GM18499 (cell line): ENCODE results near the gene GLO1.
"Not testable (repeated sequence)": the region's sequence is repeated elsewhere in the genome, so short reads cannot be mapped to it uniquely, and the experiment has no call there.

Experiments used
- ATAC-seq: cut with Tn5 transposase; IDR thresholded peaks from one replicate; pipeline ENCODE4 v1.9.1; 2021; ENCODE audit warnings: moderate number of reproducible peaks; ENCODE audit not compliant: insufficient read depth, unreplicated experiment

GLO1 gene

DNA sequence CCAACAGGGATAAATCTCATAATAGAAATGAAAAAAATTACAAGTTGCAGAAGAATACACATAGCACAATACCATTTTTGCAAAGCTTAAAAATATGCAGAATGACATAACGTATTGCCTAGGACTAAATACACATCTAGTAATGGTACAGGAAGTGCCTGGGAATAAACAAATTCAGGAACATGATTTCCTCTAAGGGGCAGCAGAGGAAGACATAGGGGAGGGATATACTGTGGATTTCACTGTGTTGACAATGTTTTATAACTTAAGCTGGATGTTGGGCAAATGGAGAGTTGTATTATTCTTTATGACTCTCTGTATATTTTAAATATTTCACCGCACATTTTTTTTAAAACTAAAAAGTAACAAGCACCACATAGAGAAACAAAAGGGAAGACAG, 5.6 kb upstream of the GLO1 start:
- no peak for ATAC-seq

DNA sequence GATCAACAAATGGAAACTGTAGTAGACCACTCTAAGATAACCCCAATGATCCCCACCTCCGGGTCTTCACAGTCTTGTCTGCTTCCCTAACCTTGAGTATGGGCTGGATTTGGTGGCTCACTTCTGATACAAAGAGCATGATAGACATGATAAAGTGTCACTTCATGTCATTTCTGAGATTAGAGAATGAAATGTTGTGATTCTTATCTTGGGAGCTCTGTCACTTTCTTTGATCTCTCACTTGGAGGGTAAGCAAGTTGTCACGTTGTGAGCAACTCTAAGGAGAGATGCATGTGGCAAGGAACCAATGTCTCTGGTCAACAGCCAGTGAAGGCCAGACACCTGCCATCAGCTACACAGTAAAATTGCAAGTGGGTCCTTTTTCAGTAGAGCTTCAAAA, 3.0 kb upstream of the GLO1 start:
- ATAC-seq, result no peak

GRCh38 chr6:38703949-38704590, 1.1 kb upstream of the GLO1 start:
- no peak for ATAC-seq

- no peak for ATAC-seq
These were observed 1.4 kb downstream of the GLO1 start for GRCh38 chr6:38701551-38701950.

- not testable (repeated sequence) for ATAC-seq
These were observed 3.2 kb downstream of the GLO1 start for GRCh38 chr6:38699702-38700101.

DNA sequence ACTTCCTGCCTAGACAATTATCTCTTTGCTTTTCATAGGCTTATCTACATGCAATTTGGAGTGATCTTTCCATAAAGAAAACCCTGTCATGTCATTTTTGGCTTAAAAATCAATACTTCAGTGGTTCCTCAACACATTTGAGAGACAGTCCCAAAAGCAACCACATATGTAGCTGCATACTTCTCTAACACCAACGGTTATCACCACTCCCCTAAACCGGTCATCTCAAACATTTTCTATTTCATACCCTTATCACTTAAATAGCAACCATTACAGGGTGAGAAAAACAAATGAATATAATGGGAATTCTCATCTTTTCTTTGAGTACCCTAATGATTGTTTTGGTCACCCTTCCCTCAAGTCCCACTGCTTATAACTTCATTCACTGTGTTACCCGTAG, 5.1 kb downstream of the GLO1 start:
- ATAC-seq, result no peak

- no peak for ATAC-seq
These were observed 6.6 kb downstream of the GLO1 start for GRCh38 chr6:38696345-38696744.

- no peak for ATAC-seq
These were observed 7.0 kb downstream of the GLO1 start for GRCh38 chr6:38695933-38696332.

- ATAC-seq, result no peak
These were observed 7.6 kb downstream of the GLO1 start for GRCh38 chr6:38695227-38695900.

GRCh38 chr6:38688579-38689087, 14.3 kb downstream of the GLO1 start:
- ATAC-seq, result no peak

DNA sequence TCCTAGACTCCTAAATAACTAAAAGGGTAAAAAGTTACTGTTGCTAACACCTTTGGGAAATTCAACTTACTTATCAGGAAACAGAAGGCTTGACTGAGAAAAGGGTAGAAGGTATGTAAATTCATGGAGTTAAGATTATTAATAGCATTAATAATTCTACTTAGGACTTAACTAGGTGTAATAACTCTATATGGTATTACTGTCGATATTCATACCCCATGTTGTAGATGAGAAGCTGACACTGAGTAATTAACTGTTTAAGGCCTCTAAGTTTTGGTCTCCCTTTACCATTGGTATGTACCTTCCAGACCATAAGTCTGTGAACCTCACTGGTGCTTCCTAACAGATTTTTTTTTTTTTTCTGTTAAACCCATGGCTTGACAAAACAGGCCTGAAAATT, 15.4 kb downstream of the GLO1 start:
- no peak for ATAC-seq

GRCh38 chr6:38687043-38687353, 15.9 kb downstream of the GLO1 start:
- no peak for ATAC-seq

DNA sequence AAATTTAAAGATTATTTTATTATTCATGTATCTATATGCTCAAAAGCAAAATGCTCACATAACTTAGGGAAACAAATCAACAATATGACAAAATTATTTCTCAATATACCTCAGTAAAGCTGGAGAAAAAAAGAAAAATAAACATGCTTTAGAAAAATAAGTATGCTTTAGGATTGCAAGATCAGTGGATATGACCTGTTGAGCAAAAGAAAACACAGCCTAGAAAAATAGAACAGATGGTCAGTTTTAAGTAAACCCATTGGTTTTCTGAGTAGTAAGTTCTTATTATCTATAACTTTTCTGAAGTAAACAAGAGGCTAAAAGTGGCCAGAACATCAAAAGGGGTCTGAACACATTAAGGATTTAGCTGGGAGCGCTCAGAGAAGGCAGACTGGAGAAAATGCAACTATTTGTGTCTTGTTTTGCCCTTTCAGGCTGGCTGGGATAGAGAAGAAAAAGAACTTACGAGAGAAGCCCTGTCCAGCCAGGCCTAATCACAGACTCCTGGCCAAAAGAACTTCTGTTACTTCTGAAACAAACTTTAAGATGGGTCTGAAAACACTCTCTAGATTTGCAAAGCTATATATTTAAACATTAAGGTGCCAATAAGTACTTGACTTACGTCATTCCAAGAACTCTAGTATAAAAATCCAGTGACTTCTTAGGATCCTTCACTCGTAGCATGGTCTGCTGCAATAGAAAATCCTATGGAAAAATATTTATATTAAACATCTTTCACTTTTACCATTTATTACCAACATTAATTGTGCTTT, 16.5 kb downstream of the GLO1 start:
- ATAC-seq, result no peak

GRCh38 chr6:38684904-38685303, 18.0 kb downstream of the GLO1 start:
- no peak for ATAC-seq

DNA sequence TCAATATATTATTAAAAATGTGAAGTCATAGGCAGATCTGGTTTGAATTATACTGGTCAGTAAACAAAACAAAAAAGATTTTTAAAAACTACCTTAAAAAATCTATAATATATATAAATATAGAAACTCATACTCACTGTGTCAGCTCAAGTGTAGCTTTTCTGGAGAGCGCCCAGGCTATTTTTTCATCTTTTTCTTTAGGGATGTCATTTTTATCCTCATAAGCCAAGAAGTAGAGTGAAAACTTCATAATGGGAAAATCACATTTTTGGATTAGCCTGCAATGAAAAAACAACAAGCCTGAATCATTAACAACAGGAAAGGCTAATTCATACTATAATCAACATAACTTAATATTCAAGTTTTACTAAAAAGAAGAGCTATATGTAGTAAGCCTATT, 18.7 kb downstream of the GLO1 start:
- no peak for ATAC-seq

- no peak for ATAC-seq
These were observed 21.1 kb downstream of the GLO1 start for GRCh38 chr6:38681850-38682249.

- ATAC-seq, result no peak
These were observed 23.3 kb downstream of the GLO1 start for GRCh38 chr6:38679668-38680067.

DNA sequence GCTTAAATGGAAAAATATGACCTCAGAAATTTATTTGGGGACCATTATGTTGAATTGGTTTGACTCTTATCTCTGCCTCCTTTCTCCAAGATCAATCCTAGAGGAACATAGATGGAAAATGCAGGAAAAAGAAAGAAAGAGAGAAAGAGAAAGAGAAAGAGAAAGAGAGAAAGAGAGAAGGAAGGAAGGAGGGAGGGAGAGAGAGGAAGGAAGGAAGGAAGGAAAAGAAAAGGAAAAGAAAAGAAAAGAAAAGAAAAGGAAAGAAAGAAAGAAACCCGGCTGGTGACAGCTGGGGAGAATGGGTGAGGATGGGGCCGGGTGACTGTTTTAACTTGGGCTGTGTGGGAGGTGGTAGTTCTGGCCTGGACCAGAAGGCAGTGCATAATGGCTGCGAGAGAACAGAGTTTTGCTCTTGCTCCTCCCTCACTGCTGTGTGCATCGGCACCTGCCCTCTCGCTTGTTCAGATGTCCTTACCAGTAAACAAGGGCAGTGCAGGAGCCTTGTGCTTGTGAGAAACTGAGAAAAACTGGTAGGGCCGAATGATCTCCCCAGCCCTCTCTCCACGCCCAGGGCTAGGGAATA, 24.7 kb downstream of the GLO1 start:
- no peak for ATAC-seq

DNA sequence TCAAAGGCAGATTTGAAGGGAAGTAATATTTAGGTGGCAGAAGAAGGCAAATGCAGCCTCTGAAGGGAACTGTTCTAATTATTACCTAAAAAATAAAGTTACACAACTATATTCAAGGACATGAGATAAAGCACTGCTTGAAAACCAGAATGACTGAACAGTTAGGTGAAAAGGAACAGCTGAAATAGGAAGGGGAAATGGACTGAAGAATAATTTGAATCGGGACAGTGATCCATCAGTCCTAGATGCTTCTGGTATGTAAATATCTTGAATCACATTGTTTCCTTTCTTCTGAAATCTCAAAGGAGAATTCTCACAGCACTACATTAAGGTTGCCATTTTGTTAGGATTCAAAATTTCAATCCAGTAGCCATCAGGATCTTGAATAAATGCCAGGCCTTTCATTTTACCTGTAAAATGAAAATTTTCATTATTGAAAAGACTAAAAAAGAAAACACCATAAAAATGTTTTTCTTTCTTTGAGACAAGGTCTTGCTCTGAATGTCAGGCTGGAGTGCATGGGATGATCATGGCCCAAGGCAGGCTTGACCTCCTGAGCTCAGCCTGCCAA, 25.9 kb downstream of the GLO1 start:
- no peak for ATAC-seq

- ATAC-seq, result no peak
These were observed 26.5 kb downstream of the GLO1 start for GRCh38 chr6:38676236-38676973.
